Measurements from ENCODE around the gene OPA3. TPM values are rescaled to one million over a fixed set of nuclear protein-coding genes. Genes with fewer than 3 reads are reported as not detected.

OPA3 gene
- polyA plus RNA-seq, 1 donor from 2014 or later, result 6.0 TPM

- TF ChIP-seq RAD21 (conservative IDR thresholded peaks at IDR 0.05), result no peak
- TF ChIP-seq MXI1 (conservative IDR thresholded peaks at IDR 0.05; ENCODE audit: poor library complexity, severe bottlenecking), result no peak
- no peak for TF ChIP-seq REST (IDR thresholded peaks at IDR 0.05; ENCODE audit: borderline replicate concordance)
- no peaks in the 10 kb centered on the region for H3K9me3 ChIP-seq (ENCODE audit: low read length)
- H3K4me3 ChIP-seq (ENCODE audit: low read length), result no peak overlapping the region
- H3K36me3 ChIP-seq (ENCODE audit: insufficient read depth, low read length), result no peaks in the 10 kb centered on the region
- H3K9ac ChIP-seq (ENCODE audit: low read length), result no peak overlapping the region
- no peaks in the 10 kb centered on the region for H4K20me1 ChIP-seq (ENCODE audit: insufficient read depth)
- H3K4me2 ChIP-seq (ENCODE audit: low read length), result no peak overlapping the region
- no peaks in the 10 kb centered on the region for H3K79me2 ChIP-seq (replicated peaks; ENCODE audit: insufficient read depth, low read length)
- no peak overlapping the region for H3K27ac ChIP-seq (ENCODE audit: low read length)
- no peaks in the 10 kb centered on the region for H3F3A ChIP-seq (ENCODE audit: insufficient read depth, low read length, poor library complexity, severe bottlenecking)
- no peaks in the 10 kb centered on the region for H3K9me2 ChIP-seq (ENCODE audit: insufficient read depth, low read length)
- H3K27me3 ChIP-seq (ENCODE audit: insufficient read depth, low read depth, low read length), result peaks cover 8% of the 10 kb centered on the region
- H2AFZ ChIP-seq (ENCODE audit: low read depth, low read length), result no peak overlapping the region
Observed at GRCh38 chr19:45527731-45528130, 56.9 kb downstream of the OPA3 start.

- H3K9me2 ChIP-seq (ENCODE audit: insufficient read depth, low read length), result no peaks in the 10 kb centered on the region
- H3K27me3 ChIP-seq (ENCODE audit: insufficient read depth, low read depth, low read length), result peaks cover 8% of the 10 kb centered on the region
- H4K20me1 ChIP-seq (ENCODE audit: insufficient read depth), result no peaks in the 10 kb centered on the region
- H3K4me2 ChIP-seq (ENCODE audit: low read length), result no peak overlapping the region
- H3K27ac ChIP-seq (ENCODE audit: low read length), result no peak overlapping the region
- no peak overlapping the region for H3K4me3 ChIP-seq (ENCODE audit: low read length)
- H3K9ac ChIP-seq (ENCODE audit: low read length), result no peak overlapping the region
- H2AFZ ChIP-seq (ENCODE audit: low read depth, low read length), result no peak overlapping the region
- H3K9me3 ChIP-seq (ENCODE audit: low read length), result no peaks in the 10 kb centered on the region
- no peaks in the 10 kb centered on the region for H3K79me2 ChIP-seq (replicated peaks; ENCODE audit: insufficient read depth, low read length)
- H3F3A ChIP-seq (ENCODE audit: insufficient read depth, low read length, poor library complexity, severe bottlenecking), result no peaks in the 10 kb centered on the region
- no peak for TF ChIP-seq EZH2 (IDR thresholded peaks at IDR 0.05; ENCODE audit: borderline replicate concordance, insufficient read depth, low read length, poor library complexity, severe bottlenecking)
- TF ChIP-seq REST (IDR thresholded peaks at IDR 0.05; ENCODE audit: borderline replicate concordance), result no peak
- TF ChIP-seq MXI1 (conservative IDR thresholded peaks at IDR 0.05; ENCODE audit: poor library complexity, severe bottlenecking), result no peak
- no peak for TF ChIP-seq RAD21 (conservative IDR thresholded peaks at IDR 0.05)
- no peak for TF ChIP-seq CTCF (IDR thresholded peaks at IDR 0.05; ENCODE audit: poor library complexity, severe bottlenecking)
- TF ChIP-seq EP300 (conservative IDR thresholded peaks at IDR 0.05; ENCODE audit: poor library complexity, severe bottlenecking), result no peak
- TF ChIP-seq SMC3 (conservative IDR thresholded peaks at IDR 0.05; ENCODE audit: poor library complexity), result no peak
- TF ChIP-seq POLR2AphosphoS5 (IDR thresholded peaks at IDR 0.05), result no peak
- no peak for TF ChIP-seq TAF1 (IDR thresholded peaks at IDR 0.05; ENCODE audit: low read depth)
- no peaks in the 10 kb centered on the region for H3K36me3 ChIP-seq (ENCODE audit: insufficient read depth, low read length)
Observed at GRCh38 chr19:45526971-45527370, 57.6 kb downstream of the OPA3 start.

All from neural cell (in vitro differentiated cells).